Suprapubic skin (tissue), 4 donors: ENCODE data around the gene DHRS9. TPM values are rescaled to one million over a fixed set of nuclear protein-coding genes. Genes with fewer than 3 reads are reported as not detected.

Source experiments
- DNase-seq, 2 donors: peaks; one replicate each; pipeline ENCODE4 v3.0.0-alpha.2; 2019; ENCODE audit warnings: low spot score in 2 of 2
- H3K27ac ChIP-seq: fragments of 200-600 bp; sonication (generic); one replicate; pipeline ENCODE4 v1.5.1; 2019
- H3K27me3 ChIP-seq: fragments of 200-600 bp; sonication (generic); one replicate; pipeline ENCODE4 v1.5.1; 2019
- H3K36me3 ChIP-seq: fragments of 200-600 bp; sonication (generic); one replicate; pipeline ENCODE4 v1.5.1; 2019
- H3K4me1 ChIP-seq: fragments of 200-600 bp; sonication (generic); one replicate; pipeline ENCODE4 v1.5.1; 2019
- H3K4me3 ChIP-seq: fragments of 200-600 bp; sonication (generic); one replicate; pipeline ENCODE4 v1.5.1; 2019; ENCODE audit warnings: mild to moderate bottlenecking
- H3K9me3 ChIP-seq: fragments of 200-600 bp; sonication (generic); one replicate; pipeline ENCODE4 v1.5.1; 2019
- CTCF ChIP-seq, 2 donors: fragments of 200-600 bp in 1 of 2; fragments of 450-650 bp in 1 of 2; sonication (generic) in 1 of 2; IDR thresholded peaks; one replicate each; pipeline ENCODE4 v1.5.1; 2016 to 2019; ENCODE audit warnings: antibody characterized with exemption in 2 of 2, mild to moderate bottlenecking in 1 of 2, moderate library complexity in 1 of 2
- EP300 ChIP-seq: sonication (generic); formaldehyde crosslinking; IDR thresholded peaks from one replicate; pipeline ENCODE4 v1.6.1; 2017; ENCODE audit warnings: antibody characterized with exemption
- POLR2A ChIP-seq, 2 donors: fragments of 450-650 bp; IDR thresholded peaks; one replicate each; pipeline ENCODE4 v1.6.1; 2017; ENCODE audit warnings: antibody characterized with exemption in 2 of 2, mild to moderate bottlenecking in 2 of 2, moderate library complexity in 2 of 2
- POLR2AphosphoS5 ChIP-seq, 3 donors: sonication (generic); formaldehyde crosslinking; IDR thresholded peaks; one replicate each; pipeline ENCODE4 v1.6.1; 2017; ENCODE audit warnings: antibody characterized with exemption in 3 of 3
- WGBS: methylation state at CpG from one replicate; pipeline ENCODE4 v1.1.5; 2018; 5-methylcytosine and 5-hydroxymethylcytosine counted together
- total RNA-seq, 4 donors: library from RNA; depleted of rRNA; stranded (reverse); fragments of >200 nt; gene quantifications; one replicate each; pipeline ENCODE4 v1.1.0, GENCODE V29; 2016

DHRS9 gene
- total RNA-seq, 4 donors from 2014 or later, result 2.0 to 3.9 (median 2.3) TPM

- H3K4me1 ChIP-seq, result peaks cover 7% of the 10 kb centered on the region
- H3K9me3 ChIP-seq, result no peaks in the 10 kb centered on the region
- no peaks in the 10 kb centered on the region for H3K27me3 ChIP-seq
- H3K27ac ChIP-seq, result no peak overlapping the region
- no peak for DNase-seq
- no peak overlapping the region for H3K4me3 ChIP-seq
- TF ChIP-seq POLR2AphosphoS5 (IDR thresholded peaks at IDR 0.05) (no peak), CTCF (IDR thresholded peaks at IDR 0.05) (no peak), POLR2A (IDR thresholded peaks at IDR 0.05) (no peak), EP300 (no peak)
- no peaks in the 10 kb centered on the region for H3K36me3 ChIP-seq
- 89% methylated on average over 3 of the region's 3 CpGs for whole genome bisulfite sequencing
These were observed 17.6 kb downstream of the DHRS9 start for GRCh38 chr2:169086893-169087467.

GRCh38 chr2:169087757-169088379 lies 18.5 kb downstream of the DHRS9 start:
- H3K4me3 ChIP-seq, result no peak overlapping the region
- TF ChIP-seq EP300, result no peak
- no peak for TF ChIP-seq POLR2AphosphoS5 (IDR thresholded peaks at IDR 0.05)
- no peak for TF ChIP-seq POLR2A (IDR thresholded peaks at IDR 0.05)
- TF ChIP-seq CTCF (IDR thresholded peaks at IDR 0.05), result no peak
- H3K4me1 ChIP-seq, result peaks cover 13% of the 10 kb centered on the region
- 89% methylated on average over 5 of the region's 6 CpGs for WGBS
- H3K27ac ChIP-seq, result no peak overlapping the region
- no peaks in the 10 kb centered on the region for H3K36me3 ChIP-seq
- no peaks in the 10 kb centered on the region for H3K9me3 ChIP-seq
- H3K27me3 ChIP-seq, result no peaks in the 10 kb centered on the region
- DNase-seq, result no peak

GRCh38 chr2:169089182-169089581 lies 19.8 kb downstream of the DHRS9 start:
- Histone ChIP-seq H3K4me1 (peaks cover 13% of the 10 kb centered on the region), H3K9me3 (no peaks in the 10 kb centered on the region), H3K36me3 (no peaks in the 10 kb centered on the region), H3K4me3 (no peak overlapping the region), H3K27me3 (no peaks in the 10 kb centered on the region), H3K27ac (no peak overlapping the region)
- WGBS, result 82% methylated on average over 2 of the region's 2 CpGs
- DNase-seq, result no peak
- TF ChIP-seq EP300, result no peak
- TF ChIP-seq POLR2AphosphoS5 (IDR thresholded peaks at IDR 0.05), result no peak
- TF ChIP-seq POLR2A (IDR thresholded peaks at IDR 0.05), result no peak
- TF ChIP-seq CTCF (IDR thresholded peaks at IDR 0.05), result no peak

- H3K27ac ChIP-seq, result no peak overlapping the region
- no peaks in the 10 kb centered on the region for H3K36me3 ChIP-seq
- H3K27me3 ChIP-seq, result no peaks in the 10 kb centered on the region
- no peaks in the 10 kb centered on the region for H3K9me3 ChIP-seq
- TF ChIP-seq POLR2AphosphoS5 (IDR thresholded peaks at IDR 0.05) (no peak), EP300 (no peak), CTCF (IDR thresholded peaks at IDR 0.05) (no peak), POLR2A (IDR thresholded peaks at IDR 0.05) (no peak)
- no peak overlapping the region for H3K4me3 ChIP-seq
- H3K4me1 ChIP-seq, result peaks cover 13% of the 10 kb centered on the region
- WGBS, result 80% methylated on average over 6 of the region's 6 CpGs
- no peak for DNase-seq
These were observed 20.9 kb downstream of the DHRS9 start for GRCh38 chr2:169090133-169090820.

GRCh38 chr2:169091256-169091655 lies 21.9 kb downstream of the DHRS9 start:
- Histone ChIP-seq H3K4me1 (peaks cover 17% of the 10 kb centered on the region), H3K9me3 (no peaks in the 10 kb centered on the region), H3K36me3 (no peaks in the 10 kb centered on the region), H3K4me3 (no peak overlapping the region), H3K27ac (no peak overlapping the region), H3K27me3 (no peaks in the 10 kb centered on the region)
- no peak for DNase-seq
- 85% methylated on average over 3 of the region's 3 CpGs for WGBS
- TF ChIP-seq POLR2AphosphoS5 (IDR thresholded peaks at IDR 0.05) (no peak), CTCF (IDR thresholded peaks at IDR 0.05) (no peak), POLR2A (IDR thresholded peaks at IDR 0.05) (no peak), EP300 (no peak)
